GM04503 (cell line): ENCODE results near the gene MGMT.

Experiments
- DNase-seq: peaks from one replicate; pipeline ENCODE4 v3.0.0-alpha.2; 2012; ENCODE audit warnings: low read depth

MGMT gene

DNA sequence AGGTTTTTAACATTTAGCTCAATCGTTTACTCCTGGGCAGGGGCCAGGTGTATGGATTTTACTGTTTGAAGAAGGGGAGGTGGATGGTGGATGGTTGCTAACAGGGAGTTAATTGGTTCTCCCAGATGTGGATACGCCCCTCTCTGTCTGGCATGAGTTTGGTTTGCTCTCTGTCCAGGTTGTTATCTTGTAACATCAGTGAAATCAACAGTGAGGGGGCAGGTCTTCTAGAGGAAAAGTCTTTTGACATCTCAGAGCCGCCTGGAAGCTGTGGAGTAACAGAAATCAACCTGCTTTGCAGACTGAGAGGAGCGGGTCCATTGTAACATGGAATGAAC lies 243.4 kb downstream of the MGMT start:
- no peak for DNase-seq

DNA sequence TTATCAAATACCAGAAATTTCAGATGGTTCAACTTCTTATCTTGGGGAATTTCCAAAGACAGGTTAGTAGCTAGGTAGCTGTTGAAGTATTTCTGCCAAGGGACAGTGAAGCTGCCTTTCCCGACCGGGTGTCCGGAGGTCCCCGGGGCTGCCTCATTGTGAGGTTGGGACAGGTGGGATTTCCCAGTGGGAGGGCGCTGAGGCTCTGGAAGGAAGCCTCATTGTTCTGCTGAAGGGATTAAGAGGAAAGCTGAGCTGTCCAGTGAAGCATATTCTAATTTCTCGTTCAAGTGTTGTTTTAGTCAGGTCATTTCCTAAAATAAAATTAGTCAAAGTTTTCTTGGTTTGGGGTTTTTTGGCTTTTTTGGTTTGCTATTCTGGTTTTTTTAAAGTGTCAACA lies 244.2 kb downstream of the MGMT start:
- no peak for DNase-seq

DNA sequence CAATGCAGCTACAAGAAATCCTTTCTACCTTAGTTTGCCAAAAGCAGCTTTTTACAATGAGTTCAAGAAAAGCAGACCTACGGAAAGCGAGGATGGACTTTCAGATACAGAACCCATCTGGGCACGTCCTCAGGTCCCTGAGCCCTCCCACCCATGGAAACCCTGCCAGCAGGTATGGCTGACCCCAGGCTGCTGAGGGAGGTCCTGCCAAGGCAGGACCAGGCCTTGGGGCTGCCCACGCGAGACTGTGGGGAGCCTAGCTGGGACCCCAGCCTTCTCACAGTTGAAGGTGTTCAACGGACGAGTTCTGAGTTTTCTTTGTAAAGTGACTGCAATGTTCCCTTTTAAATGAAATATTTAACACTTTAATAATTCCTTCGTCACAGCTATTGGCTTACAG lies 245.0 kb downstream of the MGMT start:
- no peak for DNase-seq

DNA sequence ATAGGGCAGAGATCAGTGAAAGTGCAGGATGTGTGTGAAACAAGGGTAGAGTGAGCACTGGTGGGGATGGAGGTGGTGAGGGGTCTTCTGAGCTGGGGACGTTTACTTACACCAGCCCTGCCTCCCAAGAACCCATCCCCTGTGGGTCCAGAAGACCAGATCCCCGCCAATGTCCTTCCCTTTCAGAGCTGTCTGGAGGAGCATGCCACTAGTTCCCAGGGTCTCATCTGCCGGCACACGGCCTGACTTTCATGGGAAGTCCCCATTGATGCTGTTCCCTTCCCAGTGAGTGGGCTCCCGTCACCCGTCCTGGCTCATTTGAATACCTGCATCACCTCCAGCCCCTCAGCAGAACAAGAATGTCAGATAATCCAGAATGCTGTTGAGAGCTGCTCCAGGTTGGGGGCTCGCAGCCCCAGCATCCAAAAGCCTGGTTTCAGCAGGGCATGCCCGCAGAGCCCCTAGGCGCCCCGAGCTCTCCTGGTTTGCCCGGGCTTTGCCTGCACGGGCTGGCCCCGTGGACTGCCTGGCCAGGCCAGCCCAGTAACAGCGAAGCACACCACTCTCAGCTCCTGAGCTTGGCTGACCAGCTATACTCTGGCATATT lies 246.7 kb downstream of the MGMT start:
- no peak for DNase-seq

DNA sequence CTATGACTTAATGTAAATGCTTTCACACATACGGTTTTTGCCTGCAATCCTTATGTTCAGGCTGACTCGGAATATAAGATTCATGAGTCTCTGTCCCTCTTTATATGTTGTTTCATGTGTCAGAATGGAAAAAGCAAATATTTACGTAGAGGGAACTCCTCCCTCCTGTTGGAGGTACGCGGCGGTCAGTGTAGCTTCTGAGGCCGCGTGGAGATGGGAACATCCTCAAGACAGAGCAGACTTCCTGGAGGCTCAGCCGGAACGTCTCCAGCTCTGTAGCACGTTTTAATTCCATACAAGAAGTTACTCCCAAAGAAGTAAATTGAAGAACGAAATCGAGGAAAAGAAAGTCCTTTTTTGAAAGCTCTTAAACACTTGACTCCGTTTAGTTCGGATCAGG lies 248.8 kb downstream of the MGMT start:
- DNase-seq, result no peak

DNA sequence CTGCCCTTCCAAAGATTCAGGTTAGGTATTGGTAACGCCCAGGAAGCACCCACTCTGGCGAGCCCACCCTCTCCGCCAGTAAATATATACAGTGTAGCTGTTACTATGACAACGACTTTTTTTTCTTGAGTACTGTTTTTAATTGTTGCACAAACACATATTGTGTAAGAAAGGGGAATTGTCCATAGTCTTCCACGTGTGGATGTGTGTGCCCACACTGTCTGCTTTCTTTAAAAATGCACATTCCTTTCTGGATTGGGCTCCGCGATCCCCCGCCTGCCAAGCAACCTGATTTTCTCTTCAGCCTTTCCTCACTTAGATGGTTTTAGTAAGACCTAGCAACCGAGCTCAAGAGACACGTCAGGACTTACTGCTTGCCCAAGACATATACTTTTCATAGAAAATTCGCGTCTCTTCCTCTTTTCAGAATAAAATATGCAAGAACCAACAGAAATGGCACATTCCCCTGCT lies 249.2 kb downstream of the MGMT start:
- no peak for DNase-seq

DNA sequence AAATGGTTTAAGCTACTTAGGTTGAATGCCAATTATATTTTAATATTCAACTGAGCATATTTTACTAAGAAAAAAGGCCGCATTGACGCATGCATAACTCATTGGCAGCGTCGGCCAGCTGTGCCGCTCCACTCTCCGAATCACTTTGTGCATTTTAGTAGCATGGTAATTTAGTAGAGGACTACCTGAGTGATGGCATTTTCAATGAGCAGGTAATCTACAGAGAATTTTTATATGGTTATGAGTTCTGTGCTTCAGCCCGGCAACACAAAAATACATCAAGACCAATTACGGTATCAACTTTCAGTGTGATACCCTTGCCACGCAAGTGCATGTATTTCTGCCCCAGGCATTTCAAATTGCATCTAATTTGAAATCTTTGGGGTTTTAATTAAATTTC lies 249.8 kb downstream of the MGMT start:
- no peak for DNase-seq

DNA sequence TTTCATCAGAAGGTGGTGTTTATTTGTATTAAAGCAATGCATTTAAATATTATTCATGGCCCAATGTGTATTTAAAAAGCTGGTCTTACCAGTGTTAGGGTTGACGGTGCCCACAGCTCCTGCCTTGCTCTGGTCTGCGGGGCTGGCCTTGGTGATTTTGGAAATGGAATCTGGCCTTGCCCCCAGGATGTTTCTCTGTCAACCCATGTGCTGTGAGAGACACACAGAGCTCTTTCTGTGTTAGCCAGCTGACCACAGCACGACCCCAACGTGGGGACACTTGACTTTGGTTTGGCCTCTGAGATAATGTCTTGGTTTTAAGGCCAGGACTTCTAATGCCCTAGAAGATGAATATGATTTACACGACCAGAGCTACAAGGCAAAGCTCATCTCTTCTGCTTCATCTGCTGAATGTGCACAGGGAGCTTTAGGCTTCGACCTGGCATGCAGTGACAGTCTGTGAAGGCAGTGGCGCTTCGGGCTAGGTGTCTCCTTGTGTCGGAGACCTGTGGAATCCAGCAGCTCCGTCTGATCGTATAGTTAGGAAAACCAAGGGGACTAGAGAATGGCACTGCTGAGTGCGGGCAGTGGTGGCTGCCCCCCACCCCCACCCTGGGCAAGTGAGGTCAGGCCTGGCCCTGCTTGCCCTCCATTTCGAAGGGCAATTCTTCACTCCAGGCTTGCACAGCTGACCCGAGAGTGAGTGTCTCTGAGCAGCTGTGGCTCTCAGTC lies 250.9 kb downstream of the MGMT start:
- DNase-seq, result no peak

DNA sequence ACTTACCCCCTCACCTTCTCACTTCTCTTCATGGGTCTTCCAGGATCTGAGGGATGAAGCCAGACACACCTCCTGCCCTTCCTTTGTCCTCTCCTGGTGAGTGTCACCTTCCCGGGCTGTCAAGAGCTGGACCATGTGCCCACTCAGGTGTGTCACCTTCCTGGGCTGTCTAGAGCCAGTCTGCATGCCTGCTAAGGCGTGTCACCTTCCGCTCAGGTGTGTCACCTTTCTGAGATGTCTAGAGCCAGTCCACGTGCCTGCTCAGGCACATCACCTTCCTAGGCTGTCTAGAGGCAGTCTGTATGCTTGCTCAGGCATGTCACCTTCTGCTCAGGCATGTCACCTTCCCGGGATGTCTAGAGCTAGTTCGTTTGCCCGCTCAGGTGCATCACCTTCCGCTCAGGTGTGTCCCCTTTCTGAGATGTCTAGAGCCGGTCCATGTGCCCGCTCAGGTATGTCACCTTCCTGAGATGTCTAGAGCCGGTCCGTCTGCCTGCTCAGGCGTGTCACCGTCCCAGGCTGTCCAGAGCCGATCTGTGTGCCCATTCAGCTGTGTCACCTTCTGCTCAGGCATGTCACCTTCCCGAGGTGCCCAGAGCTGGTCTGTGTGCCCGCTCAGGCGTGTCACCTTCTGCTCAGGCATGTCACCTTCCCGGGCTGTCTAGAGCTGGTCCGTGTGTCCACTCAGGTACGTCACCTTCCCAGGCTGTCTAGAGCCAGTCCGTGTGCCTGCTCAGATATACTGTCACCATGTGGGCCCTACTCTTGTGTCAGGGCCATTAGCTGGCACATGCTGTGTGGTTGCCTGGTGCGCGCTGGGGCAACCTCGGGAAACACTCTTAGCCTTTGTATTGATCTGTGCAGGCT lies 251.7 kb downstream of the MGMT start:
- DNase-seq, result no peak

DNA sequence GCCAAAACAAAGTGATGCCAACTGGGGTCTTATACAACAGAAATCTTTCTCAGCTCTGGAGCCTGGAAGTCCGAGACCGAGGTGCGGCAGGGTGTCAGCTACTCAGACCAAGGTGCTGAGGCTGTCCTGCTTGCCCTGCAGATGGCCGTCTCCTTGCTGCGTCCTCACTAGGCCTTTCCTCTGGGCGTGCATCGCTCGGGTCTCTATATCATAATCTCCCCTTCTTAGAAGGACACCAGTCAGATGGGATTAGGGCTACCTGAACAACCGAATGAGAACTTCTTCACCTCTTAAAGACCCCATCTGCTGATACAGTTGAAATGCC lies 252.3 kb downstream of the MGMT start:
- DNase-seq, result no peak

DNA sequence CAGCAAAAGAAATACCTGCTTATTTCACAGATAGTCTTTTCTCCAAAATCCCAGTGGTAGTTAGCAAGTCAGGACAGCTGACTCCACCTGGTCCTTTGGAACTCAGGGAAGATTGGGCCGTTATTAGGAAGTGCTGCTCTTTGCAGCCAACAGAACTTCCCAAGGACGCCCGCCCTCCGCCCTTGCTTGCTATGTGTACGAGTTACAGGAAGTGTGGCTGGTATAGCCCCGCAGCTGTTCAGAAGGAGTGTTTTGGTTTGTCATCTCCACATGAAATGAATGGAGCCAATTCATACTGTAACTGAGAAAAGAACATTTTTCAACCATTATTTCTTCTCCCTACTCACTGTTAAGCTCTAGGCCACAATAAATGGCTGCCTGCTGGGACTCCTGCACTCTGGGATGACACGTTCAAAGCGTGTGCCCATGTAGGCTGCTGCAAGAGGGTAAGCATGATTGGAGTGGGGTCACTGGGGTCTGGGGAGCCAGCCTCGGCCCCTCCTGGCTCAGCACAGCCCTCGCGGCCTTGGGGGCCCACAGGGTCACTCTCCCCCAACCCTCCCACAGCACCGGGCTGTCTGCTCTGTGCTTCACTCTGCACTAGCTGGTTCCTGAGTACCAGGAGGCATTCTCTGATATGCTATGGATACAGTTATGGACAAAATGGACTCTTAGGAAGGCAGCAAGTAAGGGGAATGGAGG lies 253.0 kb downstream of the MGMT start:
- DNase-seq, result no peak

DNA sequence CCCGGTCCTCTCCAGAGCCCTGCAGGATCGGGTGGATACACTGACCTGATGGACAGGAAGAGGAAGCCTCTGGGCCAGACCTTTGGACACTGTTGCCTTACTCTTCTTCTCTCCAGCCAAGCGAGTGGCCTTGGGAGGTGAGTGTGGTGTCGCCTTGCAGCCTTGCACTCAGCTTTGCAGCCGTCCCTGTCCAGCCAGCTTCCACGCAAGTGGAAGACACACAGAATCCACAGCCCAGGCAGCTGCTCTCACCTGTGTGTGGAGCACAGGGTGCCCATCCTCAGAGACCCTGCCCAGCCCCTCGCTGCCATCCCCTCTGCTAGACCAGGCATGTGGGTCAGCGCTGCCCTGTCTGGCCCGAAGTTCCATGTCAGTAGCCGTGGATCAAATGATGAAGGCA lies 258.0 kb downstream of the MGMT start:
- no peak for DNase-seq

DNA sequence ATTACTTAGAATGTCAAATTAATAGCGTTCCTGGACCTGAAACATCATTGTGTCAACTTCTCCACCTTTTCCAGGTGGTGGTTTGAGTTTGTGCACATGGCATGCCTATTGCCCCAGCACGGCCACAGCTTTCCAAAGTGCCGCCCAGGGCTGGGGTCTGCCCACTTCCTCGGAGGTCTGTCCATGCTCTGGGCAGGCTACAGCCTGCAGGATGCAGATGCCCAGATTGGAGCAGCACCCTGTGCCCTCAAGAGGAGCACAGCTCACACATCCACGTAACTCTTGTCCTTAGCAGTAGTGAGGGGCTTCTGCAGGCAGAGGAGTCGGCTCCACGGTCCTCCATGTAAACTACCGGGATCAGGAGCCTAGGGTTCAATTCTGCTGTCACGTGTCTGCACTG lies 258.4 kb downstream of the MGMT start:
- DNase-seq, result no peak

DNA sequence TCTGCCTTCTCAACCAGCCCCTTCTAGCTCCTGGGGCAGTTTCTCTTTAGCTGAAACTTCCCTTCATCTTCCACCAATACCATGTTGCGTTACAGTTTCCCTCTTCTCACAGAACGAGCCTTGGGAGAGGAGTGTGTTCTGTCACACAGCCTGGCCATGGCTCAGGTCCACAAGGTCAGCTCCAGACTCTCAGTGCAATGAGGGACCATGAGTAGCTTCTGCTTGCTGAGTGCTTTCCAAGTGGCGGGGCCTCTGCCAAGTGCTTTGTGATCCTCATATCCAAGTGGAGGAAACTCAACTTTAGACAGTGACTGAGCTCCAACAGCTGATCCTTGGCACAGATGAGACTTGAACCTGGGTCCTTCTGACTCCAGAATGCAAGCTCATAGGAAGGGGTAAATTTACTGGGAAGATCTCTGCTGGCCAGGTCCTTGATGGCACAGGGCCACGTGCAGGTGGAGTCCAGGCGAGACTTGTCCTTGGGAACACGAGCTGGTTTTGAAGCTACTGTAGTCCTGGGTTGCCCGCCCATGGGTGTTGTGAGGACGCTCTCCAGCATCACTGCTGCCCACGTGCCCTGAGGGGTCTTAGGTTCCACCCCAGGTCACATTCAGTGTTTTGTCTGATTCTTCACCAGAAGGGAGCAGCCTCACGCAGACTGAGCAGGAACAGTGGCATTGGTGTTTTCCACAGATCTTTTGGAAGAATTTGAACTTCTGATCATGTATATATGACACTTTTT lies 259.0 kb downstream of the MGMT start:
- DNase-seq, result no peak

DNA sequence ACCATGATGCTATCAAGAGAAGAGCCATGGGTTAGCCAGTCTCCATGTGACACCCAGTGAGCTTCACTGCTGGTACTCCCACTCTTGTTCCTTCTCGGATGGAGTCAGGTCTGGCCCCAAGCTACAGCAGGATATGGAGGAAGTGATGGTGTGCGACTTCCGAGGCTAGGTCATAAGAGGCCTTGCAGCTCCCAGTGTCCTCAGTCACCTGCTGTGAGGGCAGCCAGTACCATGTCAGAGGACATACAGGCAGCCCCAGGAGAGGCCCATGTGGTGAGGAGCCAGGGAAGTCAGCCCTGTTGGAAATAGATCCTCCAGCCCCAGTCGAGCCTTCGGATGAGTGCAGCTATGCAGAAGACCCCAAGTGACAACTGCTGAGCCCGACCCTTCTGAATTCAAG lies 260.0 kb downstream of the MGMT start:
- DNase-seq, result no peak

DNA sequence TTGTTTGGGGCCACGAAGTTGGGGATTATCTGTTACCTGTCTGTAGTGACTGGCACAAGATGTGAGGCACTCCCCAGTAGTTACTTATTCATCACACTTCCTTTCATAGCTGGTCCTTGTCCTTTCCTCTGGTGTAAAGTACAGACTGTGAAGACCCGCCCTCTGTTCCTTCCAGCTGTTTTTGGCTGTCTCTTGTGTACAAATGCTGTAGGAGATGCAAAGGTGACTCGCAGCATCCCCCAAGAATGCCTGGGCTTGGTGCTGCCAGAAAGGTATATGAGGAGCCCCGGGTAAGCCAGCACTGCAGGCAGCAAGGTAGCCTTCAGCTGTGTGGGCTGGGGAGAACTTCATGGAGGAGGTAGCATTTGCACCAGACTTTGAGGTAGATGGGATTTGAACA lies 260.5 kb downstream of the MGMT start:
- no peak for DNase-seq

DNA sequence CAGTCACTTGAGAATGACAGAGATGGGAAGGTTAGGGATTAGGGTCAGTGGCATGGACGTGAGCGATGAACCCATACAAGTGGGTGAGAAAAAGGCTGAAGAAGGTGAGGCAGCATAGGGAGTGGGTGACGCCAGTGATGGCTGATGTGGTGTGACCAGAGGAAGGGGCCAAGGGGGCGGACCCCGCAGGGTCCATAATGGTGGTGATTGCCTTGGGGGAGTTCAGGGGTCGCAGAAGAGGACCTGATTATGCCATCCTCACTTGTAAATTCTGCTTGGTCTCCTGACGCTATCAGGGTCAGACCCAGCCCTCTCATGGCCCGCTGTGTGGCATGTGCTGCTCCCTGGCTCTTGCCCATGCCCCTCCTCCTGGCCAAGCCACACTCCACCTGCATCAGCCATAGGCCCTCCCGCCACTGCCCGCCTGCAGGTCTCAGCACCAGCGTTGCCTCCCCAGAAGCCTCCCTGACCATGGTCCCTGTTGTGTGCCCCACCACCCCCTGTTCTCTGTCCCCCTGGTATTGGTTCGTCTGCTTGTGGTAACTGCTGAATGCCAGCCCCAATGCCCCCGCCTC lies 261.3 kb downstream of the MGMT start:
- DNase-seq, result no peak

DNA sequence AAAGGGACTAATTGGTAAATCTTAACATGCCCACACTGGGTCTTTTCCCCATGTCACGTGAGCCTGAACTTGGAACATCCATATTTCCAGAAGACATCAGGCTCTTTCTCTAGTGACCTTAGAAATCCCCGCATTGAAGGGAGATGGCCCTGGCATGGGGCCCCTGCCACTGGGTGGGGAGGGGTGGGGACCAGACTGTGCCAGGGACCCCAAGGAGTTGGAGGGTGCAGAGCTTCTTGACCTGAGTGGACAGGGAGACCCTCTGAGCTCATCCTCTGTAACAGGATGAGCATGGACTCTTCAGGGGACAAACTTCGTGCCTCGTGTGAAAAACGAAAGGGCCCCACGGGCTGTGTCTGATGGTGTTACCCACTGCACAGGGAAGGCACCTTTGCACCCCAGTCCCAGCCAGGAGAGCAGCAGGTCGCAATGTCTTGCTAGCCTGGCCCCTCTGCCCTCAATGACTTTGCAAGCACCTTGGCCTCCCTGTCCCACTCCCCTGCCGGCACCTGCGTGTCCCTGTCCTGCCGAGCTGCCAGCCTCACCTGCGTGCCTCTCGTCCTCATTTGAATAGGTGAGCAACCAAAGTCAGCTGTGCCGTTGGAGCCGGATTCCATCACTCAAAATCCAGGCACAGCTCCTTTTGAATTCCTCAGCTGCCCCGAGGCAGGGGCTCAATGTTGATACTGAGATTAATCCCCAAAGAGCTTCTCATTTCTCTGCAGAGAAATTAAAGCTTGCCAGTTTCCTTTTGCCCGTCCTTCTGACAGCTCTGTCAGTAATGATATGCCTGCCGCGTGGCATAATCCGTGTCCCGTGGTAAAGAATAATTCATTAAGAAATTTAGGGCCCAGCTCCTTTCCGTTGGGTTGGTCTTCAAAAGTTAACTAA lies 262.1 kb downstream of the MGMT start:
- no peak for DNase-seq

DNA sequence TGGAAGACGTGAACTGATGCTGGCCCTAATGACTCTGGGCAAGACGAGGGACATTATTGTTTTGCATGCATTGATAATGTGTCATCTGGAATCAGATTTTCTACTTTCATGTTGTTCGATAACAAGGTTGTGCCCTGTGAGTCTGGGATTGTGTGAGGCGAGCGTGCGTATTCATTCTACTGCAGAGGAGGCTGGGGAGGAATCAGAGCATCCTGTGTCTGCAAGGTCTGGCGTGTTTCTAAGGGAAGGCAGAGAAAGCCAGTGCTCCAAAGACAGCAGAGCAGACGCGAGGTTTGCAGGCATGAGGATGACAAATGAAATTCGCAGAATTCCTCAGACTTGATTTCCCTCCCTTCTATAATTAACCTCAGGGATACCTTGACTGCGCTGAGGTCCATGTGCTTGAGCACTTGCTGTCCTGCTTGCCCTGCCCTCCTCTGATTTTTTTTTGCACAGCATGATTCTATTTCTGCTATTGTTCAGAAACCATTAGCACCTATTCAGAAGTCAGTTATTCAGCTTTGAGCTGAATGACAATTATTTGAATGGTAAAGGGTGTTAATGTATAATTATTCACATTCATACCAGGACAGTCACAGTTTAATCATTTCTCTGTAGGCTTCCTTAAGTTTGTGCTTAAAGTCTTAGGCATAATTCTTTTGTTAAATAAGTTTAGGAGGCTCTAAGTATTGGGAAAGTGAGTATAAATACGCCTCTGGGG lies 263.4 kb downstream of the MGMT start:
- no peak for DNase-seq

DNA sequence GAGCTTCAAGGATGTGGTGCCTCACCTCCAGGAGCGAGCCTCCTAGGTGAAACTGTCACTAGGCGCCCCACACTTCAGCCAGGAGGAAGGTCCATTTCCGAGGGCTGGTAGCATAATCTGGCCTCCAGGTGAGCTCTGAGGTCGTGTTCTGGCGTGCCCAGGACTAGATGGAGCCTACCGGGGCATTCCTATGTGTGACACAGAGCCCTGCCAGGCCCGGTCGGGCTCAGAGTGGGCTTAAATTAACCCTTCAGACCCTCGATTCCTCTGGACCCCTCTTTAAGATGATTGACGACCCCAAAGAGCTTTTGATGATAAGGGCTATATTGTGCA lies 263.9 kb downstream of the MGMT start:
- DNase-seq, result no peak
